ENCODE results near the gene ZYX.

The ZYX gene

GRCh38 chr7:143374561-143374960, 6.6 kb upstream of the ZYX start:
- no peak for TF ChIP-seq CTCF (IDR thresholded peaks at IDR 0.05; ENCODE audit: insufficient read depth, missing control alignments)
- FAIRE-seq, result no peak
- no peak for DNase-seq (ENCODE audit: insufficient read length, low spot score)

- no peak for FAIRE-seq
- TF ChIP-seq CTCF (IDR thresholded peaks at IDR 0.05; ENCODE audit: insufficient read depth, missing control alignments), result no peak
- no peak for DNase-seq (ENCODE audit: insufficient read length, low spot score)
Observed at GRCh38 chr7:143375298-143376034, 5.7 kb upstream of the ZYX start.

GRCh38 chr7:143376396-143376795, 4.7 kb upstream of the ZYX start:
- TF ChIP-seq CTCF (IDR thresholded peaks at IDR 0.05; ENCODE audit: insufficient read depth, missing control alignments), result no peak
- DNase-seq (ENCODE audit: insufficient read length, low spot score) (no peak), FAIRE-seq (no peak)

GRCh38 chr7:143379611-143380259, 1.4 kb upstream of the ZYX start:
- FAIRE-seq (no peak), DNase-seq (ENCODE audit: insufficient read length, low spot score) (no peak)
- no peak for TF ChIP-seq CTCF (IDR thresholded peaks at IDR 0.05; ENCODE audit: insufficient read depth, missing control alignments)

GRCh38 chr7:143380260-143380645, 892 bp upstream of the ZYX start:
- DNase-seq (ENCODE audit: insufficient read length, low spot score) (peak; percentile 85), FAIRE-seq (no peak)
- peak; percentile 73 for TF ChIP-seq CTCF (IDR thresholded peaks at IDR 0.05; ENCODE audit: insufficient read depth, missing control alignments)

- DNase-seq (ENCODE audit: insufficient read length, low spot score), result no peak
Observed at GRCh38 chr7:143381427-143382125, 431 bp downstream of the ZYX start.

More at GRCh38 chr7:143381427-143382125, 431 bp downstream of the ZYX start:
- FAIRE-seq, result no peak
- TF ChIP-seq CTCF (IDR thresholded peaks at IDR 0.05; ENCODE audit: insufficient read depth, missing control alignments), result no peak
